ENCODE results near the gene CUL2. TPM values are rescaled to one million over a fixed set of nuclear protein-coding genes. Genes with fewer than 3 reads are reported as not detected.
"Not testable (repeated sequence)": the region's sequence is repeated elsewhere in the genome, so short reads cannot be mapped to it uniquely, and the experiment has no call there.

CUL2 gene
- polyA plus RNA-seq, 3 donors, result 37.6 to 42.5 (median 40.8) TPM

DNA sequence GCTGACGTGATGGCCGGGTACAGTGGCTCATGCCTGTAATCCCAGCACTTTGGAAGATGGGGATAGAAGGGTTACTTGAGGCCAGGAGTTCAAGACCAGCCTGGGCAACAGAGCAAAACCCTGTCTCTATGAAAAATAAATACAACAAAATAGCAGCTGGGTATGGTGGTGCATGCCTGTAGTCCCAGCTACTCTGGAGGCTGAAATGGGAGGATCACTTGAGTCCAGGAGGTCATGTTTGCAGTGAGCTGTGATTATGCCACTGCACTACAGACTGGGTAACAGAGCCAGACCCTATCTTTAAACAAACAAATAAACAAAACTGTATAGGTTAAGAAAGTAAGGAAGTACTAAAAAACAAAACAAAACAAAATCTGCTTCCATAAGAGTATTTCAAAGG is 6.2 kb upstream of the CUL2 start:
- no peak for DNase-seq (ENCODE audit: extremely low read depth in 1 of 11, low read depth in 9 of 11, low spot score in 4 of 11)

DNA sequence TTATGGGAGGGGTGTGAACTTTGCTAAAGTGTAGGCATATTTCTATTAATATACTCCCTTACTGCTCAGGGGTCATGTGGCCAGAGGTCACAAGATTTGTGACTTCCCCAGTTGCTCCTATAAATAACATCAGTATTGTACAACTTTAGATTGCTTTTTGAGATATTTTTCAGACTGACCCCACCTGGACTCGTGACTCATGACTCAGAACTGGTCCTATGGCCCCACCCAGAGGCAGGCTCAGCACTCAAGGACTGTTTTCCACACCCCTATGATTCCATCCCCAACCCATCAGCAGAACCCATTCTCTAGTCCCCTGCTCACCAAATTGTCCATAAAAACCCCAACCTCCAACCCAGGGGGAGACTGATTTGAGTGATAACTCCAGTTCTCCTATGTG is 2.7 kb upstream of the CUL2 start:
- DNase-seq (ENCODE audit: extremely low read depth in 1 of 11, low read depth in 9 of 11, low spot score in 4 of 11), result no peak

DNA sequence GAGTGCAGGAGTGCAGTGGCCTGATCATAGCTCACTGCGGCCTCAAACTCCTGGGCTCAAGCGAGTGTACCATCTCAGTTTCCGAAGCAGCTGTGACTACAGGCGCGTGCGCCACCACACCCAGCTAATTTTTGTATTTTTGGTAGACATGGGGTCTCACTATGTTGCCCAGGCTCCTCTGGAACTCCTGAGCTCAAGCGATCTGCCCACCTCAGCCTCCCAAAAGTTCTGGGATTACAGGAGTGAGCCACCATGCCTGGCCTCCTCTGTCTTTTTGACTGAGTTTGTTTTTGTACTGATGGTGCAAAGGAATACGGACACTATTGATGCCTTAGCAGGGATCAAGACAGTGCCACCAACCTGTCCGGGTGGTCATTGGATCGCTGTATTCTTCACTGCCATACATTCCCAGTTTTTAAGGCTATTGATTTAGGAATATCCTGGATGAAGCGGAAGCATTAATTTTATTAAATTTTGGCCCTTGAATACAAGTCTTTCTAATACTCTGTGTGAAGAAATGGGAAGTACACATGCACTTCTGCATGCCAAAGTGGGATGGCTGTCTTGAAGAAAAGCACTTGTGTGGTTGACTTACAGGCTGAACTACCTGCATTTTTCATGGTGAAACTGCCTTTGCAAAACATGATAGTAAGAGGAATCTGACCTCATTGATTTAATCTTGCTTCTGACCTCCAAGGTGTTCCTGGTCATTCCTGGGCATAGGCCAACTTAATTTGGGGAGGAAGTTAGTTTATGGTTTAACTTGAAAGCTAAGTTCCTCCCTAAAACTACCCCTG is 2.1 kb upstream of the CUL2 start:
- no peak for DNase-seq (ENCODE audit: extremely low read depth in 1 of 11, low read depth in 9 of 11, low spot score in 4 of 11)

DNA sequence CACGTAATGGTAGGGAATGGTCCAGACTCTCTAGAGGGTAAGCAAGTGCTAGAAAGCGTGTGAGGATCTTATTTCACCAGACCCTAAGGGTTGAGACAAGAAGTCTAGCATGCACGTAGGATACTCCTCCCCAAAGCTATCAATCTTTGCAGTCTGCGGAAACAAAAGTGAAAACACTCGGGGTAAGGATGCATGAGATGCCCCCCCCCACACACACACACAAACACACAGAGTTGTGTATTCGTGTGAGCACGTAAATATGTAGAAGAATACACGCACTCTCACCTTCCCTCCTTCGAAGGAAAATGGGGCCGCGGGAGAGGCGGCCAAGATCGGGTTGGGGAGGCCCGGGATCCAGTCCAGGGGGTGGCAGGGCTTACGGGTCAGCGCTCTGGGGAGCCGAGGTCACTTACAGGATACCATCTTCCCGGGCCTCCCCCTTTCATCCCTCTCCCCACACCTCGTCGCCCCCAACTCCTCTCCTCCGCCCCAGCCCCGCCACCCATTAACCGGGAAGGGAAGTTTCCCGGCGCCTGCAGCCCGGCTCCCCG is 455 bp downstream of the CUL2 start:
- peak in 9 of 11 donors; percentile 12 to 48 (median 29) for DNase-seq (ENCODE audit: extremely low read depth in 1 of 11, low read depth in 9 of 11, low spot score in 4 of 11)

DNA sequence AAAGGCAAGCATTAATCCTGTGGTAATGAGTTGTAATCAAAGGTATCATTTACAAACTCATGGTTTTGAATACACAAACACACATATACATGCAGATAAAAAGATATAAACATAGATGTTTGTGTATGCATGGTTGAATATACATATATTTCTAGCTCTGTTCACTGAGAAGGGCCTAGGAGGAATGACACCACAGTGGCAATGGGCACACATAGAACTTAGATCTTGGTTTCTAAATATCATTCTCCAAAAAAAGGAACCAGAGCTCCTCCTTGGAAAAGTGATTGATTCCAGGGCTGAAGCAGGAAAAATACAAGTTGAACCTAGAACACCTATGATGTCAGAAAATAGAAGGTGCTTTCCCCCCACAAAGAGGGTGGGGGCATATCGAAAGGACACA is 6.9 kb downstream of the CUL2 start:
- no peak for DNase-seq (ENCODE audit: extremely low read depth in 1 of 11, low read depth in 9 of 11, low spot score in 4 of 11)

GRCh38 chr10:35080261-35080660 is 9.9 kb downstream of the CUL2 start:
- DNase-seq (ENCODE audit: extremely low read depth in 1 of 11, low read depth in 9 of 11, low spot score in 4 of 11), result not testable (repeated sequence)

- no peak for DNase-seq (ENCODE audit: extremely low read depth in 1 of 11, low read depth in 9 of 11, low spot score in 4 of 11)
Observed at GRCh38 chr10:35079763-35080162, 10.4 kb downstream of the CUL2 start.

DNA sequence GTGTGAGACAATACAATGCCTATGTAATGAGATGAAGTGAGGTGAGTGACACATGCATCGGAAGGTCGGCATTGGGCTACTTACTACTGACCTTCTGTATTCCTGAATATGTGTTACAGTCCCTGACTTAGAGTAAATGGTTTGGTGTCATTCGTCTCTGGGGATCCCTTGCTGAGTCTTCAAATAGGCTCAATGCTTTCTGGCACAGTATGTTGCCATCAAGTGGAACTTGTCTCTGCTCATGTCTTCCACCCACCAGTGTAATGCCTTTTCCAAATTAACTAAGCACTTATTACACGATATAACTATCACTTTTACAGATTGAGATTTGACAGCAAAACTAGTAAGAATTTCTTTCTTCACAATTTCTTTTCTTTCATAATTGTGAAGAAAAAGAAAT is 10.9 kb downstream of the CUL2 start:
- DNase-seq (ENCODE audit: extremely low read depth in 1 of 11, low read depth in 9 of 11, low spot score in 4 of 11), result no peak

- DNase-seq (ENCODE audit: extremely low read depth in 1 of 11, low read depth in 9 of 11, low spot score in 4 of 11), result no peak
Observed at GRCh38 chr10:35075228-35075627, 14.9 kb downstream of the CUL2 start.

GRCh38 chr10:35074266-35074665 is 15.9 kb downstream of the CUL2 start:
- no peak for DNase-seq (ENCODE audit: extremely low read depth in 1 of 11, low read depth in 9 of 11, low spot score in 4 of 11)

DNA sequence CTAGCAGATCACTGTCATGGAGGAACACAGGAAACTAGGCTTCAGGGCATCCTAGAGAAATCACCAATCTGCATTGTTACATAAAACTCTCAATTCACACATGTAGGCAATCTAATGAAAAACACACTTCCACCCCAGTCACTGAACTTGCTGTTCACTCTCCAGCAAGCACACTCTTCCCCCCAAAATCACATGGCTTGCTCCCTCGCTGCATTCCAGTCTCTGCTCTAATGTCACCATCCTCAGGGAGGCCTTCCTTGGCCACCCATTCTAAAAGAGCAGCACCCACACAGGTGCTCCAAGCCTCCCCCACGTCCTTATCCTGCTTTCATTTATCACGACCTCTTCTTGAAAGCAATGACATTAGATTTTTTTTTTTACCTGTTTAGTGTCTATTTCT is 19.6 kb downstream of the CUL2 start:
- no peak for DNase-seq (ENCODE audit: extremely low read depth in 1 of 11, low read depth in 9 of 11, low spot score in 4 of 11)

DNA sequence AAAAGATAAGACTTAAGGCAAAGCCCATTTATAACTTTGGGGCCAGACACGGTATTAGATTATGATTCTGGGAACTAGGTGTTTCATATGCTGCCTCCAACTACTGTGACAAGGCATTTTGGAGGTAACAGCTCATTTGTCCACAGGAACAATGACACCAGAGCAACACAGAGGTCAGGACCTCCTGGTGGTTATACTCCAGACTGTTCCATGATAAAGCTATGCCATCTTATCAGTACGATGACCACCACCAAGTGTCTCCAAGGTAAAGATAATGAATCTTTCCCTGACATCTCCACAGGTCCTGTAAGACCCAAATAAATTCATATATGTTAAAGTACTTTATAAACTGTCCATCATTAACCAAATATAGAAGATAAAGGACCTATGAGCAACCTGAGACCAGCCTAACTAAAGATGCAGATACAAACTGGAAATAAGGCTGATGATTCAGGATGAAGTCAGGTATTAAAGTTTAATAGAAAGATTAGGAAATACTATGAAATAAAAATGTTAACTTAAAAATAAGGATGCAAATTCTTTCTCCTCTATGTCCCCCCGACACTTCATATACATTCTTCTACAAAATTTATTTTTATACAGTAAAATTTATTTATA is 26.2 kb downstream of the CUL2 start:
- no peak for DNase-seq (ENCODE audit: extremely low read depth in 1 of 11, low read depth in 9 of 11, low spot score in 4 of 11)

DNA sequence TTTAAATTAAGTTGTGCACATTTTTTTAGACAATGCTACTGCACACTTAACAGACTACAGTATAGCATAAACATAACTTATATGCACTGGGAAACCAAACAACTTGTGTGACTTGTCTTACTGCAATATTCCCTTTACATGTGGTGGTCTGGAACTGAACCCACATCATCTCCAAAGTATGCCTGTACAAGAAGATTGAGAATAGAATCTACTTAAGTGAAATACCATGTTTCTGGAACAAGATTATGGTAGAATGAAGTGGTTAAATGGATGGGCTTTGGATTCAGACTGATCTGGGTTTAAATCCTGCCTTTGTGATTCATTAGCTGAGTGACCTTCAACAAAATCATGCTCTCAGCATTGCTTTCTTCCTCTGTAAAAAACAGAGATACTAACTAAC is 30.7 kb downstream of the CUL2 start:
- DNase-seq (ENCODE audit: extremely low read depth in 1 of 11, low read depth in 9 of 11, low spot score in 4 of 11), result no peak

GRCh38 chr10:35058686-35059085 is 31.5 kb downstream of the CUL2 start:
- no peak for DNase-seq (ENCODE audit: extremely low read depth in 1 of 11, low read depth in 9 of 11, low spot score in 4 of 11)

GRCh38 chr10:35058134-35058533 is 32.0 kb downstream of the CUL2 start:
- DNase-seq (ENCODE audit: extremely low read depth in 1 of 11, low read depth in 9 of 11, low spot score in 4 of 11), result peak in 4 of 11 donors; percentile 4 to 22 (median 16)

- no peak for DNase-seq (ENCODE audit: extremely low read depth in 1 of 11, low read depth in 9 of 11, low spot score in 4 of 11)
Observed at GRCh38 chr10:35056686-35057085, 33.5 kb downstream of the CUL2 start.

DNA sequence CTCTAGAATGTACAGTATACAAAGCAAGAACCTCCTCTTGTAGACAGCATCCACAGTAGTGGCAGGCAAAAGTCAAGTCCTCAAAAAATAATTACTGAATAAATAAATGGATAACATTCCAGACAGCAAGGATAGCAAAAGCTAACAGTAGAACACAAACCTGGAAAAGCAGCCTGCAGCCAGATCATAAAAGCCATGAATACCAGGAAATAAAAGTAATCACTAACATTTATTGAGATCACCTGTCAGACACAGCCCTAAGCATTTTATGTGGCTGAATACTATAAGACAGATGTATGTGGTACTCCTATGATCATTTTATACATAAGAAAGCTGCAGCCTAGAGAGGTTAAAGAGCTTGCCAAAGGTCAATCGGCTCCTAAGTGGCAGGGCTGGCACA is 34.0 kb downstream of the CUL2 start:
- DNase-seq (ENCODE audit: extremely low read depth in 1 of 11, low read depth in 9 of 11, low spot score in 4 of 11), result no peak

GRCh38 chr10:35050568-35050967 is 39.6 kb downstream of the CUL2 start:
- no peak for DNase-seq (ENCODE audit: extremely low read depth in 1 of 11, low read depth in 9 of 11, low spot score in 4 of 11)

DNA sequence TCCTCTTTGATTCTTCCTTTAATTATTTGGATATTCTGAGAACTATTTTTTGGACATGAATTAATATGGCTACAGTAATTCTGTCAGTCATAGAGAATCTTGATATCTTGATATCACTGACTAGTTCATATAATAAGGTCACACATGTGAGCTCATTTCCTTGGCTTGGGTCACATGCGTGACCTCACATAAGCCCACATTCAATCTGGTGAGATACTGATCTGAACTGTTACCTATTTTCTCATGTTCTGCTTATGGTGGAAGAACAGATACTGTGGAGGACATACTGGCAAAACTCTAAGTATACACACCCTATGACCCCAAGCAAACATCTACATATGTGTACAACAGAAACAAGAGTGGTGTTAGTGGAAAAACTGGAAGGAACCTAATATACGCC is 44.1 kb downstream of the CUL2 start:
- no peak for DNase-seq (ENCODE audit: extremely low read depth in 1 of 11, low read depth in 9 of 11, low spot score in 4 of 11)

- not testable (repeated sequence) for DNase-seq (ENCODE audit: extremely low read depth in 1 of 11, low read depth in 9 of 11, low spot score in 4 of 11)
Observed at GRCh38 chr10:35045275-35045674, 44.9 kb downstream of the CUL2 start.

Data from renal cortex interstitium (tissue), 11 donors.